Measurements from ENCODE around the gene PLCB3. TPM values are rescaled to one million over a fixed set of nuclear protein-coding genes. Genes with fewer than 3 reads are reported as not detected.

PLCB3 gene
- total RNA-seq, 1 experiment from 2014 or later = 34.6 TPM

DNA sequence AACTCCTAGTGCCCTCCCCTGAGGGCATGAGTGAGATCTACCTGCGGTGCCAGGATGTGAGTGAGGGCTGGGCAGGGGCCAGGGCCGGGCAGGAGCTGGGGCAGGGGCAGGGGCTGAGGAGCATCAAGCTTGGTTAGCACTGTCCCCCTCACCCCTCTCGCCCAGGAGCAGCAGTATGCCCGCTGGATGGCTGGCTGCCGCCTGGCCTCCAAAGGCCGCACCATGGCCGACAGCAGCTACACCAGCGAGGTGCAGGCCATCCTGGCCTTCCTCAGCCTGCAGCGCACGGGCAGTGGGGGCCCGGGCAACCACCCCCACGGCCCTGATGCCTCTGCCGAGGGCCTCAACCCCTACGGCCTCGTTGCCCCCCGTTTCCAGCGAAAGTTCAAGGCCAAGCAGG lies 31.1 kb upstream of the PLCB3 start:
- H3K27me3 Mint-ChIP-seq (ENCODE audit: insufficient read depth, unreplicated experiment) = no peaks in the 10 kb centered on the region
- no peaks in the 10 kb centered on the region for H3K9me3 Mint-ChIP-seq (ENCODE audit: unreplicated experiment)
- ChIA-PET CTCF (interaction anchor here (0.7 to 2.0 kb wide), 2 partner anchors 32 to 81 kb away, joined by 4 to 7 read pairs; no protein-coding TSS in a partner anchor), POLR2A (no interaction called here)
- no peak for TF ChIP-seq CTCF (IDR thresholded peaks at IDR 0.05; ENCODE audit: unreplicated experiment)
- H3K36me3 Mint-ChIP-seq (ENCODE audit: insufficient read depth, unreplicated experiment) = peaks cover 9% of the 10 kb centered on the region
- H3K4me3 Mint-ChIP-seq (ENCODE audit: unreplicated experiment) = no peak overlapping the region
- no peak overlapping the region for H3K27ac Mint-ChIP-seq (ENCODE audit: low read depth, unreplicated experiment)
- H3K4me1 Mint-ChIP-seq (ENCODE audit: insufficient read depth, unreplicated experiment) = peaks cover 8% of the 10 kb centered on the region
- intact Hi-C loops (cut with micrococcal nuclease) = no loop called here
- no peak for DNase-seq (ENCODE audit: unreplicated experiment)
- no TSS peak for BruUV-seq (replicated peaks)

- no peak for TF ChIP-seq CTCF (IDR thresholded peaks at IDR 0.05; ENCODE audit: unreplicated experiment)
- CTCF ChIA-PET = interaction anchor here (0.8 kb wide), 1 partner anchor 16 kb away, joined by 5 read pairs; no protein-coding TSS in a partner anchor
- no peak overlapping the region for H3K4me3 Mint-ChIP-seq (ENCODE audit: unreplicated experiment)
- BruUV-seq (replicated peaks) = no TSS peak
- DNase-seq (ENCODE audit: unreplicated experiment) = no peak
- intact Hi-C loops (cut with micrococcal nuclease) = no loop called here
- no peak overlapping the region for H3K27ac Mint-ChIP-seq (ENCODE audit: low read depth, unreplicated experiment)
- peaks cover 8% of the 10 kb centered on the region for H3K4me1 Mint-ChIP-seq (ENCODE audit: insufficient read depth, unreplicated experiment)
- no peaks in the 10 kb centered on the region for H3K27me3 Mint-ChIP-seq (ENCODE audit: insufficient read depth, unreplicated experiment)
- H3K36me3 Mint-ChIP-seq (ENCODE audit: insufficient read depth, unreplicated experiment) = peaks cover 14% of the 10 kb centered on the region
- no peaks in the 10 kb centered on the region for H3K9me3 Mint-ChIP-seq (ENCODE audit: unreplicated experiment)
- POLR2A ChIA-PET = no interaction called here
These were observed 30.5 kb upstream of the PLCB3 start for GRCh38 chr11:64220798-64221197.

GRCh38 chr11:64222651-64223000 lies 28.7 kb upstream of the PLCB3 start:
- CTCF ChIA-PET = interaction anchor here (0.5 to 4.7 kb wide), 4 partner anchors 18 to 1449 kb away, joined by 3 to 22 read pairs (median 6); no protein-coding TSS in a partner anchor

More at GRCh38 chr11:64222651-64223000, 28.7 kb upstream of the PLCB3 start:
- peaks cover 15% of the 10 kb centered on the region for H3K36me3 Mint-ChIP-seq (ENCODE audit: insufficient read depth, unreplicated experiment)
- BruUV-seq (replicated peaks) = no TSS peak
- H3K27ac Mint-ChIP-seq (ENCODE audit: low read depth, unreplicated experiment) = no peak overlapping the region
- no peak for DNase-seq (ENCODE audit: unreplicated experiment)
- TF ChIP-seq CTCF (IDR thresholded peaks at IDR 0.05; ENCODE audit: unreplicated experiment) = no peak
- intact Hi-C loops (cut with micrococcal nuclease) = no loop called here
- H3K4me1 Mint-ChIP-seq (ENCODE audit: insufficient read depth, unreplicated experiment) = peaks cover 8% of the 10 kb centered on the region
- POLR2A ChIA-PET = interaction anchor here (11.9 kb wide), 1 partner anchor 21 kb away, joined by 122 read pairs; the partner anchor contains the start of genes FKBP2 and PPP1R14B
- no peaks in the 10 kb centered on the region for H3K27me3 Mint-ChIP-seq (ENCODE audit: insufficient read depth, unreplicated experiment)
- no peaks in the 10 kb centered on the region for H3K9me3 Mint-ChIP-seq (ENCODE audit: unreplicated experiment)
- no peak overlapping the region for H3K4me3 Mint-ChIP-seq (ENCODE audit: unreplicated experiment)
